ENCODE measurements around the gene SLC7A6OS.

The SLC7A6OS gene

DNA sequence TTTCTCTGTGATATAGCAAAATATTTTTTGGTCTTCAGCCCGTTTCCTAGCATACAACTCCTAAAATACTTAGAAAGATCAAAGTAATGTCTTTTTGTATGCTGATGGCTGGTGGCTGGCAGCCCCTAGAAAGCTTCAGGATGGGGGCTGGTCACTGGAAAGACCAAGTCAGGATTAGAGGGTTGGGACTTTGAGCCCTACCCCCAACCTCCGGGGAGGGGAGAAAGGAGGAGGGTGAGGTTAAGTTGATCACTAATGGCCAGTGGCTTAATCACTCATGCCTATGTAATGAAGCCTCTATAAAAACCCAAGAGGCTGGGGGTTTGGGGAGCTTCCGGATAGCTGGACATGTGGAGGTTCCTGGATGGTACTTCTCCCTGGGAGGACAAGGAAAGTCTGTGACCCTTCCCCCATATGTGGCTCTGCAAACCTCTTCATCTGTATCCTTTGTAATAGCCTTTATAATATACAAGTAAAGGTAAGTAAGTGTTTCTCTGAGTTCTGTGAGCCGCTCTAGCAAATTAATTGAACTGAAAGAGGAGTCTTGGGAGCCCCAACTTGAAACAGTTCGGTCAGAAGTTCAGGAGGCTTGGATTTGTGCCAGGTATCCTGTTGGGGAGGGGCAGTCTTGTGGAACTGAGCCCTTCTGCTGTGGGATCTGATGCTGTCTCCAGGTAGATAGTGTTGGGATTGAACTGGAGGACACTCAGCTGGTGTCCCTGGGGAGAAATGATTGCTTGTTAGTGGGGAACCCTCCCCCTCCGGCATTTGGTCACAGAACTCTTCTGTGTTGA lies 42.9 kb downstream of the SLC7A6OS start:
- TF ChIP-seq, protein P1, sequence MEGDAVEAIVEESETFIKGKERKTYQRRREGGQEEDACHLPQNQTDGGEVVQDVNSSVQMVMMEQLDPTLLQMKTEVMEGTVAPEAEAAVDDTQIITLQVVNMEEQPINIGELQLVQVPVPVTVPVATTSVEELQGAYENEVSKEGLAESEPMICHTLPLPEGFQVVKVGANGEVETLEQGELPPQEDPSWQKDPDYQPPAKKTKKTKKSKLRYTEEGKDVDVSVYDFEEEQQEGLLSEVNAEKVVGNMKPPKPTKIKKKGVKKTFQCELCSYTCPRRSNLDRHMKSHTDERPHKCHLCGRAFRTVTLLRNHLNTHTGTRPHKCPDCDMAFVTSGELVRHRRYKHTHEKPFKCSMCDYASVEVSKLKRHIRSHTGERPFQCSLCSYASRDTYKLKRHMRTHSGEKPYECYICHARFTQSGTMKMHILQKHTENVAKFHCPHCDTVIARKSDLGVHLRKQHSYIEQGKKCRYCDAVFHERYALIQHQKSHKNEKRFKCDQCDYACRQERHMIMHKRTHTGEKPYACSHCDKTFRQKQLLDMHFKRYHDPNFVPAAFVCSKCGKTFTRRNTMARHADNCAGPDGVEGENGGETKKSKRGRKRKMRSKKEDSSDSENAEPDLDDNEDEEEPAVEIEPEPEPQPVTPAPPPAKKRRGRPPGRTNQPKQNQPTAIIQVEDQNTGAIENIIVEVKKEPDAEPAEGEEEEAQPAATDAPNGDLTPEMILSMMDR (IDR thresholded peaks at IDR 0.05; ENCODE audit: low read depth, low read length, missing control alignments) = no peak
- in situ Hi-C loops (cut with HindIII; ENCODE audit: low sequenced_read_pairs) = no loop called here

GRCh38 chr16:68265078-68265920 lies 45.4 kb downstream of the SLC7A6OS start:
- peak overlapping the region; percentile 84 for H3K4me3 ChIP-seq (ENCODE audit: low read depth, low read length)
- in situ Hi-C loops (cut with HindIII; ENCODE audit: low sequenced_read_pairs) = no loop called here
- no peak for DNase-seq (ENCODE audit: low read depth)
- TF ChIP-seq, protein P1 (IDR thresholded peaks at IDR 0.05; ENCODE audit: low read depth, low read length, missing control alignments) = no peak

More for the DNA sequence above, 42.9 kb downstream of the SLC7A6OS start:
- H3K4me3 ChIP-seq (ENCODE audit: low read depth, low read length) = no peak overlapping the region
- DNase-seq (ENCODE audit: low read depth) = no peak

DNA sequence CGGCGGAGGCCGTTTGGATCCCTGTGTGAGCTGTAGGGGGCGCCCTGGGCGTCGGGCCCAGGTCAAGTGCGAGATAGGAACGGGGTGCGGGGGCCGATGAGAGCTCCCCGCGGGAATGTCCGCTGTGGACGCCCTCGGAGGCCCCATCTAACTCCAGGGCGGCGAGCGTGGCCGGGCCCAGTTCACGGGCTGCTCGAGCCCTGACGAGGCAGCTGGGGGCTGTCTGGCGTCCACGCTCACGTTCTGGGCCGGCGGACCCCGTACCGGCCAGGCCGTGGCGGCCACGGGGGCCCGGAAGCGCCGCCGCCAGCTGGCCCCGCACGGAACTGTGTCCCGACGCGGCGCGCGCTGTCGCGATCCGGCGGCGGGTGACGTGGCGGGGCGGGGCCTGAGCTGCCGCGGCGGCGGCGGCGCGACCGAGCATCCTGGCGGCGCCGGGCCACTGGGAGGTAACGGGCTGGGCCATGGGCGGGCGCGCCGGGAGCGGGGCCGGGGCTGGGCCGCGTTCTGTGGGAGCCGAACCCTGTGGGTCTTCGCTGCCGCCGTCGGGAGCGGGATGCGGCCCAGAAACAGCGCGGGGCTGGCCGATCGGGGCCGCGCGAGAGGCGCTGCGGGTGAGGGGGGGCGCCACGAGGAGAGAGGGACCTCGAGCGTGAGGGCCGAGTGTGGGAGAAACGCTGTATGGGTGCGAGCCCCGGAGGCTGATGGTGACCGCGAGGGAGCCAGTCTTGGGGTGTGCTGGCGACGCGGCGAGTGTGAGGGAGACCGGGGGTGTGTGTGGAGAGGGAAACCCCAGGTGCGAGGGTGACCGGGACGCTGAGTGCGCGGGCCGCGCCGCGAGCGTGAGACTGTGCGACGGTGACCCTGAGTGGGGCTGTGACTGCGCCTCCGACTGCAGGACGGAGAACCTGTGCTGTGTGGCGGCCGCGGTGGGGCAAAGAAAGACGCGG lies 46.3 kb downstream of the SLC7A6OS start, which contains the start of gene SLC7A6:
Gene SLC7A6 (plus strand): TSS at position 399 of the 950 bp plus-strand sequence. CDS start 10,201 bp downstream, outside the sequence.
- TF ChIP-seq, protein P1 (IDR thresholded peaks at IDR 0.05; ENCODE audit: low read depth, low read length, missing control alignments) = peak; percentile 65
- peak within 1 kb of the TSS; percentile 84 for H3K4me3 ChIP-seq (ENCODE audit: low read depth, low read length)
- in situ Hi-C loops (cut with HindIII; ENCODE audit: low sequenced_read_pairs) = no loop called here
- no peak for DNase-seq (ENCODE audit: low read depth)

- in situ Hi-C loops (cut with HindIII; ENCODE audit: low sequenced_read_pairs) = no loop called here
- DNase-seq (ENCODE audit: low read depth) = no peak
- TF ChIP-seq, protein P1 (IDR thresholded peaks at IDR 0.05; ENCODE audit: low read depth, low read length, missing control alignments) = no peak
- peak overlapping the region; percentile 84 for H3K4me3 ChIP-seq (ENCODE audit: low read depth, low read length)
These were observed 47.1 kb downstream of the SLC7A6OS start for GRCh38 chr16:68263559-68264127.

- TF ChIP-seq, protein P1 (IDR thresholded peaks at IDR 0.05; ENCODE audit: low read depth, low read length, missing control alignments) = no peak
- DNase-seq (ENCODE audit: low read depth) = no peak
- in situ Hi-C loops (cut with HindIII; ENCODE audit: low sequenced_read_pairs) = no loop called here
- no peak overlapping the region for H3K4me3 ChIP-seq (ENCODE audit: low read depth, low read length)
These were observed 51.5 kb downstream of the SLC7A6OS start for GRCh38 chr16:68259007-68259825.

Data from astrocyte of the cerebellum (primary cell).